Measurements from ENCODE around the gene LBX1. TPM values are rescaled to one million over a fixed set of nuclear protein-coding genes. Genes with fewer than 3 reads are reported as not detected.

Gene LBX1
- total RNA-seq, 2 donors from 2014 or later, result not detected

DNA sequence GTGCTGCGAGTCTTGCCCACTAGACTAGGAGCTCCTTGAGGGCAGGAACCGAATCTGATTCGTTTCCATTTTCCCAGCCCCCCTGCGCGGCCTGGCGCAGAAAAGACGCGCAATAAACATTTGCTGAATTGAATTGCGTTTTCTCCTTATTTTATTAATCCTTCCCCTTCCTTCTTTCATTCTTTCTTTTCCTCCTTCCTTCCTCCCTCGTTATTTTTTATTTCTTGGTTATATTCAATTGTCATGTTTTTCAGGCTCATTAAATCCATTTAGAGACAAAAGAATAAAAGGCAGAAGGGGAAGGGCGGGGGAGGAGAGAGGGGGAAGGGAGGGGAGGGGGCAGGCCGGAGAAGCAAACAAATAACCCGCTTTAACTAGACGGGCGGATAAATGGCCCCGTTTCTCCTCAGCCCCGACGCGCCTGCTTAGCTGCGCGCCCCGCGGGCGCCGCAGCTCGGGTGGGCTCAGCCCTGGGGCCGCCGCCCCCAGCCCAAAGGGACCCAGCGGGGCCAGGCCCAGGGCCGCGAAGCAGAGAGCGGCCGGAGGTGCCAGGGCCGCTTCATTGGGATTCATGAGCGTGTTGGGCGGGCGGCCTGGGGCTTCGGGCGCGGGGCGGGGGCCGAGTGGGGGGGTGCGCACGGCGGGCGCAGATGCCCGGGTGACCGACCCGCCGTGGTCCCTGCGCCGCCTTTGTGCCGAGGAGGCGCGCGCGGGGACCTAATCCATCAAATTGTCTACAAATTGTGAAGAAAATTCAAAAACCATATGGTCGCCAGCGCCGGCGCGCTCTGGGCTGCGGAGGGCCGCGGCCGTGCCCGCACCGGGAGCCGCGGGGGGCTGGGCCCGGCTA lies 5.0 kb downstream of the LBX1 start:
- no peaks in the 10 kb centered on the region for H3K9me3 ChIP-seq
- ATAC-seq (ENCODE audit: insufficient number of reproducible peaks, low FRiP score, low read depth) (no peak), DNase-seq (ENCODE audit: low spot score) (no peak)
- H3K4me1 ChIP-seq (ENCODE audit: control insufficient read depth in 1 of 2, low read depth in 2 of 2), result peaks cover 45 to 65% of the 10 kb centered on the region in 2 donors
- peaks cover 39% of the 10 kb centered on the region for H3K27me3 ChIP-seq (replicated peaks; ENCODE audit: insufficient read depth)
- H3K27ac ChIP-seq, result peak overlapping the region in 1 of 2 donors; percentile 42
- peak overlapping the region; percentile 51 for H3K4me3 ChIP-seq
- no peaks in the 10 kb centered on the region for H3K36me3 ChIP-seq
- TF ChIP-seq, protein P1, sequence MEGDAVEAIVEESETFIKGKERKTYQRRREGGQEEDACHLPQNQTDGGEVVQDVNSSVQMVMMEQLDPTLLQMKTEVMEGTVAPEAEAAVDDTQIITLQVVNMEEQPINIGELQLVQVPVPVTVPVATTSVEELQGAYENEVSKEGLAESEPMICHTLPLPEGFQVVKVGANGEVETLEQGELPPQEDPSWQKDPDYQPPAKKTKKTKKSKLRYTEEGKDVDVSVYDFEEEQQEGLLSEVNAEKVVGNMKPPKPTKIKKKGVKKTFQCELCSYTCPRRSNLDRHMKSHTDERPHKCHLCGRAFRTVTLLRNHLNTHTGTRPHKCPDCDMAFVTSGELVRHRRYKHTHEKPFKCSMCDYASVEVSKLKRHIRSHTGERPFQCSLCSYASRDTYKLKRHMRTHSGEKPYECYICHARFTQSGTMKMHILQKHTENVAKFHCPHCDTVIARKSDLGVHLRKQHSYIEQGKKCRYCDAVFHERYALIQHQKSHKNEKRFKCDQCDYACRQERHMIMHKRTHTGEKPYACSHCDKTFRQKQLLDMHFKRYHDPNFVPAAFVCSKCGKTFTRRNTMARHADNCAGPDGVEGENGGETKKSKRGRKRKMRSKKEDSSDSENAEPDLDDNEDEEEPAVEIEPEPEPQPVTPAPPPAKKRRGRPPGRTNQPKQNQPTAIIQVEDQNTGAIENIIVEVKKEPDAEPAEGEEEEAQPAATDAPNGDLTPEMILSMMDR (IDR thresholded peaks at IDR 0.05), result no peak

DNA sequence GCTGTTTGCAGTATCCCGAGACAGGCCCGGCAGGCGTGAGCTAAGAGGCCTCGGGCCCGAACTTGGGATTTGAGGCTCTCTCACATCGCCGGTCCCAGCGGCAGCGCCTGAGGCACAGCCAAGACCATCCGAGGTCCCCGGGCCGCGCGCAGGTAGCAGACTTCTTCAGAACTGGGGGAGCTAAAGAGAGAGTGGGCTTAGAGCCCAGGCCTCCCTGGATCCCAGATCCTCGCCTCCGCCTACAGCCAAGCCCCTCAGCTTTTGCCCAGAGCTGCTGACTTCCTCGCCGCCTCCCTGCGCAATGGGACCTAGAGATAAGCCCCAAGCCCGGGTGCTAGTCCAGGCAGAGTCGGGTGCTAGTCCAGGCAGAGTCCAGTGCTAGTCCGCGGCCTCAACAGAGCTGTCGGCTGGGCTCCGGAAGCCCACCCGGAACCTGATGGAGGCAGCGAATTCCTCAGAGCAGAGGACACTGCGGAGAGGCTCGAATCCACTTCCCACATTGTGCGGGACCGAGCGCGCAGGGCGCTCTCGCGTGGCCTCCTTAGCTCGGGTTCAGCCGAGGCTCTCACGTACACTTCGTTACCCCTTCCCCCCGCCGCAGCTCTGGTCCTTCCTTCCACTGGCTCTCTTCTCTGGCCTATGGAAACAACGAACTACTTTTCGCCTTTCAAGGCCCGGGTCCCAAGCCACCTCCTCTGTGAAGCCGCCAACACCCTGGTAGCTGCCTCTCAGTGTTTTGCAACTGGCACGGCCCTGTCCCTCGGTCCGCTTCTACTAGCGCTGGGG lies 5.8 kb downstream of the LBX1 start:
- peaks cover 39 to 57% of the 10 kb centered on the region in 2 donors for H3K4me1 ChIP-seq (ENCODE audit: control insufficient read depth in 1 of 2, low read depth in 2 of 2)
- no peaks in the 10 kb centered on the region for H3K36me3 ChIP-seq
- peaks cover 35% of the 10 kb centered on the region for H3K27me3 ChIP-seq (replicated peaks; ENCODE audit: insufficient read depth)
- DNase-seq (ENCODE audit: low spot score), result no peak
- ATAC-seq (ENCODE audit: insufficient number of reproducible peaks, low FRiP score, low read depth), result no peak
- TF ChIP-seq, protein P1 (IDR thresholded peaks at IDR 0.05), result no peak
- H3K27ac ChIP-seq, result no peak overlapping the region
- H3K4me3 ChIP-seq, result peak overlapping the region; percentile 69
- no peaks in the 10 kb centered on the region for H3K9me3 ChIP-seq

DNA sequence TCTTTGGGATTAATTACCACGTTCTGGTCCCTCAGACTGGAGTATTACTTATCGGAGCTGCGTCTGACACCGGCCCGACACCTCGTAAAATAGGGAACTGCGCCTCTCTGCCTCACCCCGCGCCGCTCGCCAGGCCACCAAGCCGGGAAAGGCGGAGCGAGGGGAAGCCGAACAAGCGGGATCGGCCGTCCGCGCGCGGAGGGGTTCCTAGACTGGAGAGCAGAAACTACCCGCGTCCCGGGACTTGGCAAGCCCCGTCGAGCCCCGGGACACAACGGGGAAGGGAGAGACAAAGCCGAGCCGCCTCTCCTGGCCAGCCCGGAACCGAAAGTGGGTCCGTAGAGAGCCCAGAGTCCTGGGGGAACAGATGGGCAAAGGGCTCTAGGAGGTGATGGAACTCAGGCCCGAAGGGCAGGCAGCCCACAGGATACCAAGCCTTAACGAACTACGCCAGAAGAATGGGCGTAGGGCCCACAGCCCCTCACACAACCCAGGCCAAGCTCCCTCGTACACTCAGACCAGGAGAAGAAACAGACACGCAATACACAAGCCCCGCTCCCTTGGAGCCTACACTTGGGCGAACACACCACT lies 6.5 kb downstream of the LBX1 start:
- ATAC-seq (ENCODE audit: insufficient number of reproducible peaks, low FRiP score, low read depth) (no peak), DNase-seq (ENCODE audit: low spot score) (no peak)
- Histone ChIP-seq H3K27me3 (replicated peaks; ENCODE audit: insufficient read depth) (peaks cover 42% of the 10 kb centered on the region), H3K4me1 (ENCODE audit: control insufficient read depth in 1 of 2, low read depth in 2 of 2) (peaks cover 36 to 55% of the 10 kb centered on the region in 2 donors), H3K4me3 (peak overlapping the region; percentile 69), H3K36me3 (no peaks in the 10 kb centered on the region), H3K9me3 (no peaks in the 10 kb centered on the region), H3K27ac (no peak overlapping the region)
- TF ChIP-seq, protein P1 (IDR thresholded peaks at IDR 0.05), result no peak

DNA sequence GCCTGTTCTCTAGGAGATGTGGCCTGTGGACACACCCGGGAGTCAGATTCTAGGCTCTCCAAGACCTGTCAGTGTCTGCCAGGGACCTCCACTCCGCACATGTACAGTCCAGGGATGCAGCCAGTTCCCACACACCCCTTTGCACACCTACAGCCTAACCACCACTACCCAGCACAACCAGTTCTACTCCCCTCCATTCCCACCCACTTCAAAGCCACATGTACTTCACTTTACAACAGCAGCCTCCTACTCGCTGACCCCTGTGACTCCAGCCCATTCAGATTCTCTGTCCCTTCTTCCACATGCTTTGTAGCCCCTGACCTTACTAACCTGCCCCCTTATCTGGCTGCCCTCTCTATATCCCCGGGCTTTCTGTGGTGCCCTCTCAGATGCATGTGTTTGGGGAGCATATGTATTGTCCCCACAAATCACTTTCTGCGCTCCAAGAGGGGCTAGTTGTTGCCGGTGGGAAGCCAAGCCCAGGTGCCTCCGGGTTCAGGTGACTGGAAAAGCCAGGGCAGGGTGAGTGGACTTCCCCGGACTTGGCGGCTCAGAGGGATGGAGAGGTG lies 7.2 kb downstream of the LBX1 start:
- Histone ChIP-seq H3K27me3 (replicated peaks; ENCODE audit: insufficient read depth) (peaks cover 45% of the 10 kb centered on the region), H3K36me3 (no peaks in the 10 kb centered on the region), H3K27ac (no peak overlapping the region), H3K9me3 (no peaks in the 10 kb centered on the region), H3K4me3 (peak overlapping the region; percentile 69), H3K4me1 (ENCODE audit: control insufficient read depth in 1 of 2, low read depth in 2 of 2) (peaks cover 38 to 59% of the 10 kb centered on the region in 2 donors)
- ATAC-seq (ENCODE audit: insufficient number of reproducible peaks, low FRiP score, low read depth) (no peak), DNase-seq (ENCODE audit: low spot score) (no peak)
- TF ChIP-seq, protein P1 (IDR thresholded peaks at IDR 0.05), result no peak

All from thoracic aorta (tissue), 2 donors.